HG02938 (cell line): ENCODE results near the gene OXCT1.
"Not testable (repeated sequence)": the region's sequence is repeated elsewhere in the genome, so short reads cannot be mapped to it uniquely, and the experiment has no call there.

Experiments
- ATAC-seq: cut with Tn5 transposase; IDR thresholded peaks from one replicate; pipeline ENCODE4 v1.9.1; 2021; ENCODE audit warnings: mild to moderate bottlenecking, moderate library complexity; ENCODE audit not compliant: unreplicated experiment

The OXCT1 gene

GRCh38 chr5:41874512-41875060 is 4.4 kb upstream of the OXCT1 start:
- ATAC-seq: no peak

GRCh38 chr5:41871852-41872251 is 1.6 kb upstream of the OXCT1 start:
- no peak for ATAC-seq

GRCh38 chr5:41870627-41871048 is 413 bp upstream of the OXCT1 start:
- ATAC-seq: no peak

GRCh38 chr5:41869151-41869723 is 988 bp downstream of the OXCT1 start:
- no peak for ATAC-seq

- ATAC-seq: peak; percentile 52
Measured at GRCh38 chr5:41863871-41864486, 6.2 kb downstream of the OXCT1 start.

- no peak for ATAC-seq
Measured at GRCh38 chr5:41858890-41859289, 11.3 kb downstream of the OXCT1 start.

- no peak for ATAC-seq
Measured at GRCh38 chr5:41857989-41858388, 12.2 kb downstream of the OXCT1 start.

- peak; percentile 94 for ATAC-seq
Measured at GRCh38 chr5:41856644-41857491, 13.4 kb downstream of the OXCT1 start.

- ATAC-seq: no peak
Measured at GRCh38 chr5:41852293-41852692, 17.9 kb downstream of the OXCT1 start.

GRCh38 chr5:41851116-41851515 is 19.1 kb downstream of the OXCT1 start:
- ATAC-seq: no peak

- ATAC-seq: no peak
Measured at GRCh38 chr5:41848983-41849382, 21.2 kb downstream of the OXCT1 start.

- ATAC-seq: not testable (repeated sequence)
Measured at GRCh38 chr5:41845751-41846150, 24.5 kb downstream of the OXCT1 start.

- no peak for ATAC-seq
Measured at GRCh38 chr5:41844502-41844901, 25.7 kb downstream of the OXCT1 start.

GRCh38 chr5:41843456-41844370 is 26.5 kb downstream of the OXCT1 start:
- peak; percentile 55 for ATAC-seq

- ATAC-seq: peak; percentile 89
Measured at GRCh38 chr5:41842777-41843176, 27.4 kb downstream of the OXCT1 start.

GRCh38 chr5:41841325-41841724 is 28.9 kb downstream of the OXCT1 start:
- no peak for ATAC-seq

GRCh38 chr5:41840251-41840650 is 30.0 kb downstream of the OXCT1 start:
- ATAC-seq: no peak

GRCh38 chr5:41837793-41838192 is 32.4 kb downstream of the OXCT1 start:
- ATAC-seq: no peak

- no peak for ATAC-seq
Measured at GRCh38 chr5:41835645-41836044, 34.6 kb downstream of the OXCT1 start.

- no peak for ATAC-seq
Measured at GRCh38 chr5:41834506-41834905, 35.7 kb downstream of the OXCT1 start.

- no peak for ATAC-seq
Measured at GRCh38 chr5:41832430-41832829, 37.8 kb downstream of the OXCT1 start.
